ENCODE results near the gene ULK1. TPM values are rescaled to one million over a fixed set of nuclear protein-coding genes. Genes with fewer than 3 reads are reported as not detected.

Gene ULK1
- total and polyA plus RNA-seq, 2 experiments from 2014 or later = 8.4 to 33.8 TPM

- DNase-seq (ENCODE audit: low spot score) = no peak
- Histone ChIP-seq H3F3A (replicated peaks; ENCODE audit: low read depth) (peaks cover 10% of the 10 kb centered on the region; the same call in 1 of the 2 replicates), H4K20me1 (replicated peaks; ENCODE audit: insufficient read depth) (peaks cover 7% of the 10 kb centered on the region), H3K4me3 (no peak overlapping the region), H3K4me2 (no peak overlapping the region), H3K27me3 (ENCODE audit: insufficient read depth) (no peaks in the 10 kb centered on the region), H3K4me1 (ENCODE audit: insufficient read depth) (peaks cover 5% of the 10 kb centered on the region; the same call in 1 of the 2 replicates), H3K9me2 (ENCODE audit: insufficient read depth) (no peaks in the 10 kb centered on the region), H3K79me2 (replicated peaks; ENCODE audit: insufficient read depth) (peaks cover 43% of the 10 kb centered on the region), H3K27ac (ENCODE audit: low read depth) (no peak overlapping the region), H3K36me3 (ENCODE audit: insufficient read depth) (no peaks in the 10 kb centered on the region; the same call in 1 of the 2 replicates), H2AFZ (no peak overlapping the region)
- Mint-ChIP-seq H3K4me3 (no peak overlapping the region), H3K27me3 (ENCODE audit: insufficient read depth, low read depth, poor library complexity) (peaks cover 11% of the 10 kb centered on the region), H3K9me3 (no peaks in the 10 kb centered on the region), H3K36me3 (ENCODE audit: low read depth) (peaks cover 15% of the 10 kb centered on the region), H3K27ac (peak overlapping the region; percentile 62; the same call in 1 of the 2 replicates), H3K4me1 (peaks cover 8% of the 10 kb centered on the region; the same call in 1 of the 3 replicates)
- no peak for TF ChIP-seq POLR2AphosphoS5 (IDR thresholded peaks at IDR 0.05; ENCODE audit: low read depth)
- TF ChIP-seq EZH2phosphoT487 (IDR thresholded peaks at IDR 0.05; ENCODE audit: unreplicated experiment) = no peak
- no peak for TF ChIP-seq CREB1 (CRISPR knock-in tag; IDR thresholded peaks at IDR 0.05; ENCODE audit: low read depth)
- no peak for TF ChIP-seq STAT1 (IDR thresholded peaks at IDR 0.05; ENCODE audit: unreplicated experiment)
- no peak for TF ChIP-seq NANOG (IDR thresholded peaks at IDR 0.05; ENCODE audit: borderline replicate concordance)
- no peak for TF ChIP-seq ZNF331 (CRISPR knock-in tag; IDR thresholded peaks at IDR 0.05; ENCODE audit: low read depth)
- no peak for TF ChIP-seq REST (IDR thresholded peaks at IDR 0.05; ENCODE audit: unreplicated experiment)
- TF ChIP-seq EZH2 (IDR thresholded peaks at IDR 0.05; ENCODE audit: low read depth, unreplicated experiment) = no peak
- TF ChIP-seq, protein P1, sequence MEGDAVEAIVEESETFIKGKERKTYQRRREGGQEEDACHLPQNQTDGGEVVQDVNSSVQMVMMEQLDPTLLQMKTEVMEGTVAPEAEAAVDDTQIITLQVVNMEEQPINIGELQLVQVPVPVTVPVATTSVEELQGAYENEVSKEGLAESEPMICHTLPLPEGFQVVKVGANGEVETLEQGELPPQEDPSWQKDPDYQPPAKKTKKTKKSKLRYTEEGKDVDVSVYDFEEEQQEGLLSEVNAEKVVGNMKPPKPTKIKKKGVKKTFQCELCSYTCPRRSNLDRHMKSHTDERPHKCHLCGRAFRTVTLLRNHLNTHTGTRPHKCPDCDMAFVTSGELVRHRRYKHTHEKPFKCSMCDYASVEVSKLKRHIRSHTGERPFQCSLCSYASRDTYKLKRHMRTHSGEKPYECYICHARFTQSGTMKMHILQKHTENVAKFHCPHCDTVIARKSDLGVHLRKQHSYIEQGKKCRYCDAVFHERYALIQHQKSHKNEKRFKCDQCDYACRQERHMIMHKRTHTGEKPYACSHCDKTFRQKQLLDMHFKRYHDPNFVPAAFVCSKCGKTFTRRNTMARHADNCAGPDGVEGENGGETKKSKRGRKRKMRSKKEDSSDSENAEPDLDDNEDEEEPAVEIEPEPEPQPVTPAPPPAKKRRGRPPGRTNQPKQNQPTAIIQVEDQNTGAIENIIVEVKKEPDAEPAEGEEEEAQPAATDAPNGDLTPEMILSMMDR (conservative IDR thresholded peaks at IDR 0.05; ENCODE audit: low read depth in 2 of 2) = no peak
- TF ChIP-seq JUNB (IDR thresholded peaks at IDR 0.05; ENCODE audit: unreplicated experiment) = no peak
- TF ChIP-seq, protein P2, sequence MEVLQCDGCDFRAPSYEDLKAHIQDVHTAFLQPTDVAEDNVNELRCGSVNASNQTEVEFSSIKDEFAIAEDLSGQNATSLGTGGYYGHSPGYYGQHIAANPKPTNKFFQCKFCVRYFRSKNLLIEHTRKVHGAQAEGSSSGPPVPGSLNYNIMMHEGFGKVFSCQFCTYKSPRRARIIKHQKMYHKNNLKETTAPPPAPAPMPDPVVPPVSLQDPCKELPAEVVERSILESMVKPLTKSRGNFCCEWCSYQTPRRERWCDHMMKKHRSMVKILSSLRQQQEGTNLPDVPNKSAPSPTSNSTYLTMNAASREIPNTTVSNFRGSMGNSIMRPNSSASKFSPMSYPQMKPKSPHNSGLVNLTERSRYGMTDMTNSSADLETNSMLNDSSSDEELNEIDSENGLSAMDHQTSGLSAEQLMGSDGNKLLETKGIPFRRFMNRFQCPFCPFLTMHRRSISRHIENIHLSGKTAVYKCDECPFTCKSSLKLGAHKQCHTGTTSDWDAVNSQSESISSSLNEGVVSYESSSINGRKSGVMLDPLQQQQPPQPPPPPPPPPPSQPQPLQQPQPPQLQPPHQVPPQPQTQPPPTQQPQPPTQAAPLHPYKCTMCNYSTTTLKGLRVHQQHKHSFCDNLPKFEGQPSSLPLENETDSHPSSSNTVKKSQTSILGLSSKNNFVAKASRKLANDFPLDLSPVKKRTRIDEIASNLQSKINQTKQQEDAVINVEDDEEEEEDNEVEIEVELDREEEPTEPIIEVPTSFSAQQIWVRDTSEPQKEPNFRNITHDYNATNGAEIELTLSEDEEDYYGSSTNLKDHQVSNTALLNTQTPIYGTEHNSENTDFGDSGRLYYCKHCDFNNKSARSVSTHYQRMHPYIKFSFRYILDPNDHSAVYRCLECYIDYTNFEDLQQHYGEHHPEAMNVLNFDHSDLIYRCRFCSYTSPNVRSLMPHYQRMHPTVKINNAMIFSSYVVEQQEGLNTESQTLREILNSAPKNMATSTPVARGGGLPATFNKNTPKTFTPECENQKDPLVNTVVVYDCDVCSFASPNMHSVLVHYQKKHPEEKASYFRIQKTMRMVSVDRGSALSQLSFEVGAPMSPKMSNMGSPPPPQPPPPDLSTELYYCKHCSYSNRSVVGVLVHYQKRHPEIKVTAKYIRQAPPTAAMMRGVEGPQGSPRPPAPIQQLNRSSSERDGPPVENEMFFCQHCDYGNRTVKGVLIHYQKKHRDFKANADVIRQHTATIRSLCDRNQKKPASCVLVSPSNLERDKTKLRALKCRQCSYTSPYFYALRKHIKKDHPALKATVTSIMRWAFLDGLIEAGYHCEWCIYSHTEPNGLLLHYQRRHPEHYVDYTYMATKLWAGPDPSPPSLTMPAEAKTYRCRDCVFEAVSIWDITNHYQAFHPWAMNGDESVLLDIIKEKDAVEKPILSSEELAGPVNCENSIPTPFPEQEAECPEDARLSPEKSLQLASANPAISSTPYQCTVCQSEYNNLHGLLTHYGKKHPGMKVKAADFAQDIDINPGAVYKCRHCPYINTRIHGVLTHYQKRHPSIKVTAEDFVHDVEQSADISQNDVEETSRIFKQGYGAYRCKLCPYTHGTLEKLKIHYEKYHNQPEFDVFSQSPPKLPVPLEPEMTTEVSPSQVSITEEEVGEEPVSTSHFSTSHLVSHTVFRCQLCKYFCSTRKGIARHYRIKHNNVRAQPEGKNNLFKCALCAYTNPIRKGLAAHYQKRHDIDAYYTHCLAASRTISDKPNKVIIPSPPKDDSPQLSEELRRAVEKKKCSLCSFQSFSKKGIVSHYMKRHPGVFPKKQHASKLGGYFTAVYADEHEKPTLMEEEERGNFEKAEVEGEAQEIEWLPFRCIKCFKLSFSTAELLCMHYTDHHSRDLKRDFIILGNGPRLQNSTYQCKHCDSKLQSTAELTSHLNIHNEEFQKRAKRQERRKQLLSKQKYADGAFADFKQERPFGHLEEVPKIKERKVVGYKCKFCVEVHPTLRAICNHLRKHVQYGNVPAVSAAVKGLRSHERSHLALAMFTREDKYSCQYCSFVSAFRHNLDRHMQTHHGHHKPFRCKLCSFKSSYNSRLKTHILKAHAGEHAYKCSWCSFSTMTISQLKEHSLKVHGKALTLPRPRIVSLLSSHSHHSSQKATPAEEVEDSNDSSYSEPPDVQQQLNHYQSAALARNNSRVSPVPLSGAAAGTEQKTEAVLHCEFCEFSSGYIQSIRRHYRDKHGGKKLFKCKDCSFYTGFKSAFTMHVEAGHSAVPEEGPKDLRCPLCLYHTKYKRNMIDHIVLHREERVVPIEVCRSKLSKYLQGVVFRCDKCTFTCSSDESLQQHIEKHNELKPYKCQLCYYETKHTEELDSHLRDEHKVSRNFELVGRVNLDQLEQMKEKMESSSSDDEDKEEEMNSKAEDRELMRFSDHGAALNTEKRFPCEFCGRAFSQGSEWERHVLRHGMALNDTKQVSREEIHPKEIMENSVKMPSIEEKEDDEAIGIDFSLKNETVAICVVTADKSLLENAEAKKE (CRISPR knock-in tag; IDR thresholded peaks at IDR 0.05) = no peak
- no peak for TF ChIP-seq ZNF114 (CRISPR knock-in tag; IDR thresholded peaks at IDR 0.05)
- TF ChIP-seq, protein P3, sequence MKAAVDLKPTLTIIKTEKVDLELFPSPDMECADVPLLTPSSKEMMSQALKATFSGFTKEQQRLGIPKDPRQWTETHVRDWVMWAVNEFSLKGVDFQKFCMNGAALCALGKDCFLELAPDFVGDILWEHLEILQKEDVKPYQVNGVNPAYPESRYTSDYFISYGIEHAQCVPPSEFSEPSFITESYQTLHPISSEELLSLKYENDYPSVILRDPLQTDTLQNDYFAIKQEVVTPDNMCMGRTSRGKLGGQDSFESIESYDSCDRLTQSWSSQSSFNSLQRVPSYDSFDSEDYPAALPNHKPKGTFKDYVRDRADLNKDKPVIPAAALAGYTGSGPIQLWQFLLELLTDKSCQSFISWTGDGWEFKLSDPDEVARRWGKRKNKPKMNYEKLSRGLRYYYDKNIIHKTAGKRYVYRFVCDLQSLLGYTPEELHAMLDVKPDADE (IDR thresholded peaks at IDR 0.05) = no peak
- ATAC-seq = peak; percentile 15
Measured at GRCh38 chr12:131901431-131902331, 7.3 kb downstream of the ULK1 start.
